Neural progenitor cell (in vitro differentiated cells): Measurements from ENCODE around the gene CENPX.

ENCODE experiments used
- EZH2 ChIP-seq: fragments of 200-600 bp; sonication (generic); IDR thresholded peaks from 2 replicates; pipeline ENCODE4 v1.6.1; 2017; ENCODE audit warnings: antibody characterized with exemption, mild to moderate bottlenecking, moderate library complexity
- TF ChIP-seq, protein P1 (sequence below): fragments of 200-600 bp; sonication (generic); IDR thresholded peaks from 2 replicates; pipeline ENCODE4 v1.5.1; 2017; ENCODE audit warnings: antibody characterized with exemption, mild to moderate bottlenecking

DNA sequence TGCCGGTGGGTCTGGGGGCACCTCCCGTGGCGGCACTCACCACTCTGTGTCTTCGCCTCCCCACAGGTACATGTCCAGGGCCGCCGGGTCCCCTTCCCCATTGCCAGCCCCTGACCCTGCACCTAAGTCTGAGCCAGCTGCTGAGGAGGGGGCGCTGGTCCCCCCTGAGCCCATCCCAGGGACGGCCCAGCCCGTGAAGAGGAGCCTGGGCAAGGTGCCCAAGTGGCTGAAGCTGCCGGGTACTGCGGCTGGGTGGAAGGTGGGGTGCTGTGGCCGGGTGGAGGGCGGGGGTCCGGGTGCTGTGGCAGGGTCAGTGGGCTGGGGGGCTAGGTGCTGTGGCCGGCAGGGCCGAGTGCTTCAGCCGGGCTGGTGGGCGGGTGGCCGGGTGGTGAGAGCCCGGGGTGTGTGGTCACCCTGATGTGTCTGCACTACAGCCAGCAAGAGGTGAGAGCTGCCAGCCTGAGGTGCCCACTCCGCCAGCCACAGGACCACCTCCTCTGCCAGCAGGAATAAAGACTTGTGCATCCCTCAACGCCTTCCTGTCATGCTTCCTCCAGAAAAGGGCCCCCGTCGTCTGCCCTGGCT lies 5.7 kb downstream of the CENPX start:
- TF ChIP-seq, protein P1, sequence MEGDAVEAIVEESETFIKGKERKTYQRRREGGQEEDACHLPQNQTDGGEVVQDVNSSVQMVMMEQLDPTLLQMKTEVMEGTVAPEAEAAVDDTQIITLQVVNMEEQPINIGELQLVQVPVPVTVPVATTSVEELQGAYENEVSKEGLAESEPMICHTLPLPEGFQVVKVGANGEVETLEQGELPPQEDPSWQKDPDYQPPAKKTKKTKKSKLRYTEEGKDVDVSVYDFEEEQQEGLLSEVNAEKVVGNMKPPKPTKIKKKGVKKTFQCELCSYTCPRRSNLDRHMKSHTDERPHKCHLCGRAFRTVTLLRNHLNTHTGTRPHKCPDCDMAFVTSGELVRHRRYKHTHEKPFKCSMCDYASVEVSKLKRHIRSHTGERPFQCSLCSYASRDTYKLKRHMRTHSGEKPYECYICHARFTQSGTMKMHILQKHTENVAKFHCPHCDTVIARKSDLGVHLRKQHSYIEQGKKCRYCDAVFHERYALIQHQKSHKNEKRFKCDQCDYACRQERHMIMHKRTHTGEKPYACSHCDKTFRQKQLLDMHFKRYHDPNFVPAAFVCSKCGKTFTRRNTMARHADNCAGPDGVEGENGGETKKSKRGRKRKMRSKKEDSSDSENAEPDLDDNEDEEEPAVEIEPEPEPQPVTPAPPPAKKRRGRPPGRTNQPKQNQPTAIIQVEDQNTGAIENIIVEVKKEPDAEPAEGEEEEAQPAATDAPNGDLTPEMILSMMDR: no peak
- TF ChIP-seq EZH2: no peak
